Measurements from ENCODE around the gene TRIM13. TPM values are rescaled to one million over a fixed set of nuclear protein-coding genes. Genes with fewer than 3 reads are reported as not detected.
"Not testable (repeated sequence)": the region's sequence is repeated elsewhere in the genome, so short reads cannot be mapped to it uniquely, and the experiment has no call there.

The TRIM13 gene
- total RNA-seq: 17.9 and 19.1 TPM in 2 replicates

GRCh38 chr13:49996951-49997895 lies at the start of gene TRIM13:
Gene TRIM13 (plus strand): TSS chr13:49997042. CDS start chr13:50011941, 14,899 bp downstream.
- intact Hi-C loops (cut with micrococcal nuclease): loop anchor here (1.0 to 5.0 kb wide), 10 partner anchors 45 to 1585 kb away; partner anchors contain the start of genes CAB39L, KPNA3, SETDB2 and SPRYD7

GRCh38 chr13:49948777-49949270 lies 48.0 kb upstream of the TRIM13 start:
- intact Hi-C loops (cut with micrococcal nuclease): not testable (repeated sequence)

GRCh38 chr13:49951754-49952535 lies 44.9 kb upstream of the TRIM13 start:
- intact Hi-C loops (cut with micrococcal nuclease): no loop called here

- intact Hi-C loops (cut with micrococcal nuclease): no loop called here
These were observed 43.3 kb upstream of the TRIM13 start for GRCh38 chr13:49953560-49953959.

GRCh38 chr13:49954674-49955455 lies 42.0 kb upstream of the TRIM13 start:
- intact Hi-C loops (cut with micrococcal nuclease): no loop called here

GRCh38 chr13:49956131-49956530 lies 40.7 kb upstream of the TRIM13 start:
- intact Hi-C loops (cut with micrococcal nuclease): no loop called here

GRCh38 chr13:49958321-49958720 lies 38.5 kb upstream of the TRIM13 start:
- intact Hi-C loops (cut with micrococcal nuclease): no loop called here

GRCh38 chr13:49967456-49967855 lies 29.4 kb upstream of the TRIM13 start:
- intact Hi-C loops (cut with micrococcal nuclease): no loop called here

- intact Hi-C loops (cut with micrococcal nuclease): no loop called here
These were observed 24.1 kb upstream of the TRIM13 start for GRCh38 chr13:49972709-49973108.

GRCh38 chr13:49975826-49976225 lies 21.0 kb upstream of the TRIM13 start:
- intact Hi-C loops (cut with micrococcal nuclease): loop anchor here (1.0 to 5.0 kb wide), 4 partner anchors 151 to 1094 kb away; no protein-coding TSS in a partner anchor

- intact Hi-C loops (cut with micrococcal nuclease): loop anchor here (1.0 to 5.0 kb wide), 5 partner anchors 151 to 1094 kb away; no protein-coding TSS in a partner anchor
These were observed 20.3 kb upstream of the TRIM13 start for GRCh38 chr13:49976314-49977258.

GRCh38 chr13:49977992-49978391 lies 18.9 kb upstream of the TRIM13 start:
- intact Hi-C loops (cut with micrococcal nuclease): loop anchor here (1.0 to 5.0 kb wide), 2 partner anchors 149 to 554 kb away; no protein-coding TSS in a partner anchor

GRCh38 chr13:49980266-49980665 lies 16.6 kb upstream of the TRIM13 start:
- intact Hi-C loops (cut with micrococcal nuclease): no loop called here

- intact Hi-C loops (cut with micrococcal nuclease): no loop called here
These were observed 11.7 kb upstream of the TRIM13 start for GRCh38 chr13:49985129-49985528.

GRCh38 chr13:49986471-49986870 lies 10.4 kb upstream of the TRIM13 start:
- intact Hi-C loops (cut with micrococcal nuclease): no loop called here

- intact Hi-C loops (cut with micrococcal nuclease): not testable (repeated sequence)
These were observed 6.2 kb upstream of the TRIM13 start for GRCh38 chr13:49990612-49991011.

GRCh38 chr13:49993111-49993510 lies 3.7 kb upstream of the TRIM13 start:
- intact Hi-C loops (cut with micrococcal nuclease): no loop called here

GRCh38 chr13:49993666-49994065 lies 3.2 kb upstream of the TRIM13 start:
- intact Hi-C loops (cut with micrococcal nuclease): no loop called here

- intact Hi-C loops (cut with micrococcal nuclease): loop anchor here (2.0 to 5.0 kb wide), 5 partner anchors 47 to 1587 kb away; partner anchors contain the start of genes CAB39L, KPNA3, SETDB2 and WDFY2
These were observed 1.2 kb upstream of the TRIM13 start for GRCh38 chr13:49995625-49996101.
